GM23338 (cell line): ENCODE measurements around the gene TUB. TPM values are rescaled to one million over a fixed set of nuclear protein-coding genes. Genes with fewer than 3 reads are reported as not detected.

Experiments
- ATAC-seq: fragments of 200-7000 bp; cut with Tn5 transposase; 3 replicates; pipeline ENCODE4 v1.9.1; 2020
- DNase-seq: peaks from one replicate; pipeline ENCODE4 v3.0.0-alpha.2; 2015; ENCODE audit warnings: low spot score
- H2AFZ ChIP-seq: fragments of 200-600 bp; sonication (generic); 2 replicates; pipeline ENCODE4 v1.8.0; 2016; ENCODE audit warnings: antibody characterized with exemption, mild to moderate bottlenecking, moderate library complexity
- H3F3A ChIP-seq: fragments of 200-600 bp; sonication (generic); replicated peaks from 2 replicates; pipeline ENCODE4 v1.8.0; 2017; ENCODE audit warnings: antibody characterized with exemption, mixed run types, low read depth
- H3K27ac ChIP-seq: fragments of 200-600 bp; sonication (generic); 2 replicates; pipeline ENCODE4 v1.6.1; 2016; ENCODE audit warnings: low read depth
- H3K27me3 ChIP-seq: fragments of 200-600 bp; sonication (generic); 2 replicates; pipeline ENCODE4 v1.8.0; 2016; ENCODE audit warnings: mild to moderate bottlenecking, mixed run types, moderate library complexity; ENCODE audit not compliant: insufficient read depth
- H3K36me3 ChIP-seq: fragments of 200-600 bp; sonication (generic); 2 replicates; pipeline ENCODE4 v1.8.0; 2016; ENCODE audit warnings: mild to moderate bottlenecking; ENCODE audit not compliant: insufficient read depth
- H3K4me1 ChIP-seq: fragments of 200-600 bp; sonication (generic); 2 replicates; pipeline ENCODE4 v1.8.0; 2016; ENCODE audit warnings: mild to moderate bottlenecking, moderate library complexity; ENCODE audit not compliant: insufficient read depth
- H3K4me2 ChIP-seq: fragments of 200-600 bp; sonication (generic); 2 replicates; pipeline ENCODE4 v1.7.1; 2017; ENCODE audit warnings: mixed run types
- H3K4me3 ChIP-seq: fragments of 200-600 bp; sonication (generic); 2 replicates; pipeline ENCODE4 v1.6.1; 2016; ENCODE audit warnings: mixed run types
- H3K79me2 ChIP-seq: fragments of 200-600 bp; sonication (generic); replicated peaks from 2 replicates; pipeline ENCODE4 v1.8.0; 2017; ENCODE audit warnings: mild to moderate bottlenecking; ENCODE audit not compliant: insufficient read depth
- H3K9me2 ChIP-seq: fragments of 200-600 bp; sonication (generic); 2 replicates; pipeline ENCODE4 v1.8.0; 2017; ENCODE audit not compliant: insufficient read depth
- H4K20me1 ChIP-seq: fragments of 200-600 bp; sonication (generic); replicated peaks from 2 replicates; pipeline ENCODE4 v1.8.0; 2017; ENCODE audit warnings: mild to moderate bottlenecking; ENCODE audit not compliant: insufficient read depth
- H3K27ac Mint-ChIP-seq: 2 replicates; pipeline ENCODE4 v1.8.0; 2020; ENCODE audit warnings: inconsistent platforms, mild to moderate bottlenecking, moderate library complexity, mixed read lengths
- H3K27me3 Mint-ChIP-seq: 3 replicates; pipeline ENCODE4 v1.8.0; 2022; ENCODE audit warnings: low read depth, mild to moderate bottlenecking, moderate library complexity, mixed read lengths, inconsistent platforms; ENCODE audit not compliant: insufficient read depth, poor library complexity
- H3K36me3 Mint-ChIP-seq: 3 replicates; pipeline ENCODE4 v1.8.0; 2021; ENCODE audit warnings: low read depth, mild to moderate bottlenecking, inconsistent platforms, moderate library complexity, mixed read lengths
- H3K4me1 Mint-ChIP-seq: 3 replicates; pipeline ENCODE4 v1.8.0; 2020; ENCODE audit warnings: mild to moderate bottlenecking, inconsistent platforms, mixed read lengths
- H3K4me3 Mint-ChIP-seq: 3 replicates; pipeline ENCODE4 v1.8.0; 2021; ENCODE audit warnings: moderate library complexity, mild to moderate bottlenecking, inconsistent platforms, mixed read lengths
- H3K9me3 Mint-ChIP-seq: 3 replicates; pipeline ENCODE4 v1.8.0; 2020; ENCODE audit warnings: moderate library complexity, mild to moderate bottlenecking, inconsistent platforms, mixed read lengths
- CTCF ChIP-seq, 2 experiments: fragments of 200-600 bp in 1 of 2; sonication (generic) in 1 of 2; conservative IDR thresholded peaks; 2 replicates each; pipeline versions ENCODE4 v1.5.1 to v1.6.1; 2016 to 2017; ENCODE audit warnings: antibody characterized with exemption in 2 of 2, low read depth in 2 of 2, mild to moderate bottlenecking in 2 of 2, moderate library complexity in 1 of 2
- NANOG ChIP-seq: IDR thresholded peaks from 2 replicates; pipeline ENCODE4 v1.6.1; 2016; ENCODE audit warnings: antibody characterized with exemption, borderline replicate concordance
- POLR2AphosphoS5 ChIP-seq: IDR thresholded peaks from 2 replicates; pipeline ENCODE4 v1.6.1; 2016; ENCODE audit warnings: antibody characterized with exemption, low read depth
- REST ChIP-seq: IDR thresholded peaks from one replicate; pipeline ENCODE4 v1.6.1; 2018; ENCODE audit warnings: antibody characterized with exemption; ENCODE audit not compliant: unreplicated experiment
- ZNF331 ChIP-seq: fragments of 250-450 bp; sonication (Bioruptor Pico); IDR thresholded peaks from 2 replicates; pipeline ENCODE4 v1.5.0; 2020; ENCODE audit warnings: low read depth, mild to moderate bottlenecking, moderate library complexity
- polyA plus RNA-seq: library from polyadenylated mRNA; unstranded; fragments of >200 nt; fragmentation: Nextera tagmentation; extraction: Ambion mirVana; gene quantifications from 2 replicates; pipeline ENCODE4 v1.2.1, GENCODE V29; 2016
- total RNA-seq: library from RNA; depleted of rRNA; stranded (reverse); fragments of >200 nt; shearing (Covaris generic); gene quantifications from 2 replicates; pipeline ENCODE4 v1.2.3, GENCODE V29; 2014
- TF ChIP-seq, protein P1 (sequence below): fragments of 250-450 bp; sonication (Bioruptor Pico); IDR thresholded peaks from 2 replicates; pipeline ENCODE4 v1.5.0; 2020; ENCODE audit warnings: mild to moderate bottlenecking, moderate library complexity
- TF ChIP-seq, protein P2 (sequence below): IDR thresholded peaks from 2 replicates; pipeline ENCODE4 v1.6.1; 2016; ENCODE audit warnings: antibody characterized with exemption

Gene TUB
- total and polyA plus RNA-seq, 2 experiments from 2014 or later: 5.5 to 30.4 TPM

DNA sequence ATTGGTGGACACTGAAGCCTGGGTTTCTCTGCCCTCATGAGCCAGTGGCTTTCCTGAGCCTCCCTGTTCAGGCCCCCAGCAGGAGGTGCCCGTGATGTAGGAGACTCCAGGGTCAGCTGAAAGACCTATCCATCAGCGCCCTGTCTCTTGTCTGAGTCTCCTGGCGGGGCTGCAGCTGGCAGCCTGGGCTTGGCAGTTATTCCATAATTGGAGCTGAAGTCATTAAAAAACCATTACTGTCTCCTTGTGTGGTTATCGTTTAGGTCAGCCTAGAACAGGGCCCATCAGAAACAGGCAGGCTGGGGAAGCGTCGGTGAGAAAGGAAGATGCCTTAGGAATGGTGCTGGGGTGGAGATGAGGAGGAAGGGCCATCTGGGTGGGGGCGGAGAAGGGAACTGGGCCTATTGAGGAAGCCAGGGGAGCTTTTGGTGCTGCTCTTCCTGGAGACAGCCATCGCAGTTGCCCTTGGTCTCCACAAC lies 5.0 kb downstream of the TUB start:
- Histone ChIP-seq H3K4me2 (no peak overlapping the region), H3K36me3 (no peaks in the 10 kb centered on the region), H3K4me1 (peaks cover 51% of the 10 kb centered on the region), H3K27ac (no peak overlapping the region), H3K4me3 (no peak overlapping the region), H3K9me2 (no peaks in the 10 kb centered on the region; the same call in 1 of the 2 replicates), H2AFZ (no peak overlapping the region), H3F3A (0 out of 2 replicates have a peak, but pooled peaks cover 3% of the 10 kb centered on the region), H3K27me3 (peaks cover 6% of the 10 kb centered on the region; the same call in 1 of the 2 replicates), H4K20me1 (peaks cover 18% of the 10 kb centered on the region), H3K79me2 (peaks cover 30% of the 10 kb centered on the region)
- H3K9me3 Mint-ChIP-seq: no peaks in the 10 kb centered on the region; the same call in 2 of the 3 replicates
- H3K4me1 Mint-ChIP-seq: peaks cover 61% of the 10 kb centered on the region
- ATAC-seq (no peak), DNase-seq (peak; percentile 30)
- no peaks in the 10 kb centered on the region for H3K36me3 Mint-ChIP-seq
- H3K27me3 Mint-ChIP-seq: peaks cover 20% of the 10 kb centered on the region
- TF ChIP-seq ZNF331 (CRISPR knock-in tag) (no peak), REST (no peak), POLR2AphosphoS5 (no peak), NANOG (no peak), CTCF (conservative IDR thresholded peaks at IDR 0.05; ENCODE audit: low read depth in 2 of 2) (no peak)
- TF ChIP-seq, protein P1, sequence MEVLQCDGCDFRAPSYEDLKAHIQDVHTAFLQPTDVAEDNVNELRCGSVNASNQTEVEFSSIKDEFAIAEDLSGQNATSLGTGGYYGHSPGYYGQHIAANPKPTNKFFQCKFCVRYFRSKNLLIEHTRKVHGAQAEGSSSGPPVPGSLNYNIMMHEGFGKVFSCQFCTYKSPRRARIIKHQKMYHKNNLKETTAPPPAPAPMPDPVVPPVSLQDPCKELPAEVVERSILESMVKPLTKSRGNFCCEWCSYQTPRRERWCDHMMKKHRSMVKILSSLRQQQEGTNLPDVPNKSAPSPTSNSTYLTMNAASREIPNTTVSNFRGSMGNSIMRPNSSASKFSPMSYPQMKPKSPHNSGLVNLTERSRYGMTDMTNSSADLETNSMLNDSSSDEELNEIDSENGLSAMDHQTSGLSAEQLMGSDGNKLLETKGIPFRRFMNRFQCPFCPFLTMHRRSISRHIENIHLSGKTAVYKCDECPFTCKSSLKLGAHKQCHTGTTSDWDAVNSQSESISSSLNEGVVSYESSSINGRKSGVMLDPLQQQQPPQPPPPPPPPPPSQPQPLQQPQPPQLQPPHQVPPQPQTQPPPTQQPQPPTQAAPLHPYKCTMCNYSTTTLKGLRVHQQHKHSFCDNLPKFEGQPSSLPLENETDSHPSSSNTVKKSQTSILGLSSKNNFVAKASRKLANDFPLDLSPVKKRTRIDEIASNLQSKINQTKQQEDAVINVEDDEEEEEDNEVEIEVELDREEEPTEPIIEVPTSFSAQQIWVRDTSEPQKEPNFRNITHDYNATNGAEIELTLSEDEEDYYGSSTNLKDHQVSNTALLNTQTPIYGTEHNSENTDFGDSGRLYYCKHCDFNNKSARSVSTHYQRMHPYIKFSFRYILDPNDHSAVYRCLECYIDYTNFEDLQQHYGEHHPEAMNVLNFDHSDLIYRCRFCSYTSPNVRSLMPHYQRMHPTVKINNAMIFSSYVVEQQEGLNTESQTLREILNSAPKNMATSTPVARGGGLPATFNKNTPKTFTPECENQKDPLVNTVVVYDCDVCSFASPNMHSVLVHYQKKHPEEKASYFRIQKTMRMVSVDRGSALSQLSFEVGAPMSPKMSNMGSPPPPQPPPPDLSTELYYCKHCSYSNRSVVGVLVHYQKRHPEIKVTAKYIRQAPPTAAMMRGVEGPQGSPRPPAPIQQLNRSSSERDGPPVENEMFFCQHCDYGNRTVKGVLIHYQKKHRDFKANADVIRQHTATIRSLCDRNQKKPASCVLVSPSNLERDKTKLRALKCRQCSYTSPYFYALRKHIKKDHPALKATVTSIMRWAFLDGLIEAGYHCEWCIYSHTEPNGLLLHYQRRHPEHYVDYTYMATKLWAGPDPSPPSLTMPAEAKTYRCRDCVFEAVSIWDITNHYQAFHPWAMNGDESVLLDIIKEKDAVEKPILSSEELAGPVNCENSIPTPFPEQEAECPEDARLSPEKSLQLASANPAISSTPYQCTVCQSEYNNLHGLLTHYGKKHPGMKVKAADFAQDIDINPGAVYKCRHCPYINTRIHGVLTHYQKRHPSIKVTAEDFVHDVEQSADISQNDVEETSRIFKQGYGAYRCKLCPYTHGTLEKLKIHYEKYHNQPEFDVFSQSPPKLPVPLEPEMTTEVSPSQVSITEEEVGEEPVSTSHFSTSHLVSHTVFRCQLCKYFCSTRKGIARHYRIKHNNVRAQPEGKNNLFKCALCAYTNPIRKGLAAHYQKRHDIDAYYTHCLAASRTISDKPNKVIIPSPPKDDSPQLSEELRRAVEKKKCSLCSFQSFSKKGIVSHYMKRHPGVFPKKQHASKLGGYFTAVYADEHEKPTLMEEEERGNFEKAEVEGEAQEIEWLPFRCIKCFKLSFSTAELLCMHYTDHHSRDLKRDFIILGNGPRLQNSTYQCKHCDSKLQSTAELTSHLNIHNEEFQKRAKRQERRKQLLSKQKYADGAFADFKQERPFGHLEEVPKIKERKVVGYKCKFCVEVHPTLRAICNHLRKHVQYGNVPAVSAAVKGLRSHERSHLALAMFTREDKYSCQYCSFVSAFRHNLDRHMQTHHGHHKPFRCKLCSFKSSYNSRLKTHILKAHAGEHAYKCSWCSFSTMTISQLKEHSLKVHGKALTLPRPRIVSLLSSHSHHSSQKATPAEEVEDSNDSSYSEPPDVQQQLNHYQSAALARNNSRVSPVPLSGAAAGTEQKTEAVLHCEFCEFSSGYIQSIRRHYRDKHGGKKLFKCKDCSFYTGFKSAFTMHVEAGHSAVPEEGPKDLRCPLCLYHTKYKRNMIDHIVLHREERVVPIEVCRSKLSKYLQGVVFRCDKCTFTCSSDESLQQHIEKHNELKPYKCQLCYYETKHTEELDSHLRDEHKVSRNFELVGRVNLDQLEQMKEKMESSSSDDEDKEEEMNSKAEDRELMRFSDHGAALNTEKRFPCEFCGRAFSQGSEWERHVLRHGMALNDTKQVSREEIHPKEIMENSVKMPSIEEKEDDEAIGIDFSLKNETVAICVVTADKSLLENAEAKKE: no peak
- TF ChIP-seq, protein P2, sequence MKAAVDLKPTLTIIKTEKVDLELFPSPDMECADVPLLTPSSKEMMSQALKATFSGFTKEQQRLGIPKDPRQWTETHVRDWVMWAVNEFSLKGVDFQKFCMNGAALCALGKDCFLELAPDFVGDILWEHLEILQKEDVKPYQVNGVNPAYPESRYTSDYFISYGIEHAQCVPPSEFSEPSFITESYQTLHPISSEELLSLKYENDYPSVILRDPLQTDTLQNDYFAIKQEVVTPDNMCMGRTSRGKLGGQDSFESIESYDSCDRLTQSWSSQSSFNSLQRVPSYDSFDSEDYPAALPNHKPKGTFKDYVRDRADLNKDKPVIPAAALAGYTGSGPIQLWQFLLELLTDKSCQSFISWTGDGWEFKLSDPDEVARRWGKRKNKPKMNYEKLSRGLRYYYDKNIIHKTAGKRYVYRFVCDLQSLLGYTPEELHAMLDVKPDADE: no peak
- H3K4me3 Mint-ChIP-seq: no peak overlapping the region; the same call in 2 of the 3 replicates
- H3K27ac Mint-ChIP-seq: no peak overlapping the region
